Astrocyte of the spinal cord (primary cell): ENCODE data around the gene CP.

Source experiments
- DNase-seq: peaks from one replicate; pipeline ENCODE4 v3.0.0; 2011; ENCODE audit warnings: low read depth, low spot score
- H3K4me3 ChIP-seq: 2 replicates; pipeline ENCODE4 v1.5.1; 2011; ENCODE audit warnings: low read depth, mild to moderate bottlenecking, low read length, moderate library complexity
- CTCF ChIP-seq: IDR thresholded peaks from 2 replicates; pipeline ENCODE4 v1.5.1; 2012; ENCODE audit warnings: low read depth, mild to moderate bottlenecking, low read length, inconsistent platforms
- in situ Hi-C: cut with HindIII; loops from 2 replicates; pipeline ENCODE4 v1.10.0; 2017; ENCODE audit warnings: low sequenced_read_pairs

Gene CP

DNA sequence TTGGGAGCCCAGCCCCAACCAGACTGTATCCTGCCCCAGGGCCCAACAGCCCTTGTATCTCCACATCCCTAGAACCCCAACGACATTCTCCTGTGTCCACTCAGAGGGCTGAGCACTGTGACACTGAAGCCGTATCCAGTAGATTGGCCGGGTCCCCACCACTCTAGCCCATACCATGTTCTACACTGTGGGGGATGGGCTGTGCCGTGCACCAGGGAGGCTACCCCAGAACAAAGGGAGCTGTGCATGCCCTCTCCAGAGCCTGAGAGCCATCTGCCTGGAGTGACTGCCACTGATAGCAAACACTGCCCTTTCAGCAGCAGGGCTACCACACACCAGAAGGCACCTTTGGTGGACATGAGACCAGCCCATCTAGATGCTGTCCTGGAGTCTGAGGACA lies 37.1 kb upstream of the CP start:
- no peak for DNase-seq
- in situ Hi-C loops = no loop called here
- no peak overlapping the region for H3K4me3 ChIP-seq
- no peak for TF ChIP-seq CTCF

DNA sequence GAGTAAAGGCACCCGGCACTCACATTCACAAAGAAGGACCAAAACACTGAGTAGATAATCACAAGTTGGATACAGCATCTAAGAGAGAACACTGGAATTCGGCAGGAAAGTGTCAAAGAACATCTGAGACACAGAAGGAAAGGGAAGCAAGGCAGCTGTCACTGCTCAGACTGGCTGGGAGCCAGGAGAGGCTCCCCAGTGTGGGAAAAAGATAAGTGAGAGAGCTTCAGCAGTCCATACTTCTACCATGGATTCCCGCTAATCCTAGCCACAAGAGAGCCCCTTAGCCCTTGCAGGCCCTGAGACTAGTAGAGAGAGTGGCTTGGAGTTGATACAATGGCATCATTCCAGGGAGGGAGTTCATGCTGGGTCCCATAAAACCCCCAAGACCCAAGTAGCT lies 36.7 kb upstream of the CP start:
- H3K4me3 ChIP-seq = no peak overlapping the region
- no peak for DNase-seq
- in situ Hi-C loops = no loop called here
- no peak for TF ChIP-seq CTCF

GRCh38 chr3:149252272-149252671 lies 30.6 kb upstream of the CP start:
- in situ Hi-C loops = no loop called here
- no peak overlapping the region for H3K4me3 ChIP-seq
- DNase-seq = no peak
- TF ChIP-seq CTCF = no peak

DNA sequence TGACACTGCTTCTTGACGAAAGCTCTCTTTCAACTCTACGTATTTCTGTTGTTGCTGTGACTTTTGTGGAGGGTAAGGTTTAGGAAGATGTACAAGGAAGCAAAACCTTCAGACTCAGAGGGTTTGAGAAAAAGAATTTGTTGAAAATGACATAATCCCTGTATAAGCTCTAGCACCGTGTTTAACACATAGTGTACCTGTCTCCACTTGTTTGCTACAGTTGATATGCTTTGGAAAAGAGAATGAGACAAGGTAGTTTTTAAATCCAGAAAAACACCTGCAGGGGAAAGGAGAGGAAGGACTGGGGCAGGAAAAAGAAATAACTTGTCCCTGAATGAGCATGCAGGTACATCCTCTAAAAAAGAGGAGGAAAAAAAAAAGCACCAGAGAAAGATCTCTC lies 29.6 kb upstream of the CP start:
- TF ChIP-seq CTCF = no peak
- H3K4me3 ChIP-seq = no peak overlapping the region
- in situ Hi-C loops = no loop called here
- no peak for DNase-seq

DNA sequence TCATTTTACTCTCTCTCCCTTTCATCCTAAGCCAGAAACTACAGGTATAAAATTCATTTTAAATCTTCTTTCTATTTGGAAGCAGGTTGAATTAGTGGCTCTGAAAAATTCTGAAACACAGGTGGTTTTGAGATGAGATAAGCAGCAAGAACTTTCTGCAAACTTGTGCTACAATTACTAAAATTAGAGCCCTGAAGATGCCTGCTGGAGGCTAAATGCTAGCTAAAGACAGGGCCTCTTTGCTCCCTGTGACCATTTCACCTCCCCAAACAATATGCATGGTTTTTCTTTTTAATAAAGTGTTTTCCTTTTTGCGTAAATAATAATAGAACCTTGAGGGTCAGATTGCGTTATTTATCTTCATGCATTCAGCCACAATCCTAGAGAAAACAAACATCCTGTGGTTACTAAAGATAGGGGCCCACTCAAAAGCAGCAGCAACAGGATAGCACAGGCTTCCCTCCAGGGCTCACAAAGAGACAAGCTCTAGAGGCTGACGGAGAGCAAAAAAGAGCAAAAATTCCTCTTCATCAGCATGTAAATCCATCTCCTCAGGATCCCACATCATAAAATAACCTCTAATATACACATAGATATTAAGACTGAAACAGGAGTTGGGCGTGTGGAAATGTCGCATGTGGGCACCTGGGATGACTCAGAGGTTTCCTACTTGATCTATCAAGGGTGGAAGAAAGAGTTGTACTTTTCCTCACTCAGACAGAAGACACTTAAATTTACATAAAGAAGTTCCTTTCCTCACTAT lies 26.5 kb upstream of the CP start:
- in situ Hi-C loops = no loop called here
- peak; percentile 42 for DNase-seq
- no peak for TF ChIP-seq CTCF
- no peak overlapping the region for H3K4me3 ChIP-seq

GRCh38 chr3:149247008-149247710 lies 25.5 kb upstream of the CP start:
- TF ChIP-seq CTCF = no peak
- peak; percentile 61 for DNase-seq
- in situ Hi-C loops = no loop called here
- no peak overlapping the region for H3K4me3 ChIP-seq
